Cardiac fibroblast (primary cell): ENCODE results near the gene IGSF6.
"Not testable (repeated sequence)": the region's sequence is repeated elsewhere in the genome, so short reads cannot be mapped to it uniquely, and the experiment has no call there.

Experiments used
- DNase-seq, 2 donors: peaks; one replicate each; pipeline versions ENCODE4 v3.0.0 to v3.0.0-alpha.2; 2010; ENCODE audit warnings: low read depth in 2 of 2
- H3K4me3 ChIP-seq, 2 donors: replicated peaks in 1 of 2; 1 replicate in 1 of 2; 2 replicates in 1 of 2; pipeline ENCODE4 v1.5.1; 2011; ENCODE audit warnings: low read depth in 2 of 2, low read length in 2 of 2, mild to moderate bottlenecking in 2 of 2, moderate library complexity in 1 of 2
- TF ChIP-seq, protein P1 (sequence below): IDR thresholded peaks from one replicate; pipeline ENCODE4 v1.5.1; 2011; ENCODE audit warnings: low read depth, mild to moderate bottlenecking, low read length, inconsistent platforms

Gene IGSF6

DNA sequence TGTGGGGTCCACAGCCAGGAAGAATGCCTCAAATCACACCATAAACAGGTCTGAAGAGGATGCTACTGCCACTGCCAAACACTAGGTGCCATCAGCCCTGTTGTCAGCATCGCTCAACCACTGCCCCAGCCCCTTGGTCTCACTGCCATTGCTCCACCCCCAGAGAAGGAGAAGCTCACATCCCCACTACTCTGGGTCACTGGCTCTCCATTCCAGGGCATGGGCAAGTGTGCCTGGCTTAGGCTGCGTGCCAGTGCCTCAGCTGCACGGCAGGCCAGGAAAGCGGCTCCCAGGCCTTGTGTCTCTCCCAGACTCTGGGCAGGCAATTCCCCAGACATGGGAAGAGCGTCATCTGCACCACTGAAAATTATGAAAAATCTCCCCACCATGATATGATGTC, 1.2 kb upstream of the IGSF6 start:
- TF ChIP-seq, protein P1, sequence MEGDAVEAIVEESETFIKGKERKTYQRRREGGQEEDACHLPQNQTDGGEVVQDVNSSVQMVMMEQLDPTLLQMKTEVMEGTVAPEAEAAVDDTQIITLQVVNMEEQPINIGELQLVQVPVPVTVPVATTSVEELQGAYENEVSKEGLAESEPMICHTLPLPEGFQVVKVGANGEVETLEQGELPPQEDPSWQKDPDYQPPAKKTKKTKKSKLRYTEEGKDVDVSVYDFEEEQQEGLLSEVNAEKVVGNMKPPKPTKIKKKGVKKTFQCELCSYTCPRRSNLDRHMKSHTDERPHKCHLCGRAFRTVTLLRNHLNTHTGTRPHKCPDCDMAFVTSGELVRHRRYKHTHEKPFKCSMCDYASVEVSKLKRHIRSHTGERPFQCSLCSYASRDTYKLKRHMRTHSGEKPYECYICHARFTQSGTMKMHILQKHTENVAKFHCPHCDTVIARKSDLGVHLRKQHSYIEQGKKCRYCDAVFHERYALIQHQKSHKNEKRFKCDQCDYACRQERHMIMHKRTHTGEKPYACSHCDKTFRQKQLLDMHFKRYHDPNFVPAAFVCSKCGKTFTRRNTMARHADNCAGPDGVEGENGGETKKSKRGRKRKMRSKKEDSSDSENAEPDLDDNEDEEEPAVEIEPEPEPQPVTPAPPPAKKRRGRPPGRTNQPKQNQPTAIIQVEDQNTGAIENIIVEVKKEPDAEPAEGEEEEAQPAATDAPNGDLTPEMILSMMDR, result no peak
- DNase-seq, result no peak
- no peak overlapping the region for H3K4me3 ChIP-seq

DNA sequence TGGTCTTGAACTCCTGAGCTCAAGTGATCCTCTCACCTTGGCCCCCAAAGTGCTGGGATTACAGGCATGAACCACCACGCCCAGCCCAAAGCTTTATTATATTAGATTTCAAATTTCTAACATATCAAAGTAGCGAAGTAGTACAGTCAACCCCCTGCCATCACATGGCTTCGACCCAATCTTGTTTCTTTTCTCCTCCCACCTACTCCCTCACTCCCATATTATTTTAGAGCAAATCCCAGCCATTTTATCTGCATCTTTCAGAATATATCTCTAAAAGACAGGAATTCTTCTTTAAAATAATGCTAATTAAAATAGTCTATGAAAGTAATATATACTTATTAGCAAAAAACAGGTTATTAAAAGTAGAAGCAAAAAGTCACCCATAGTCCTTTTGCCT, 893 bp downstream of the IGSF6 start:
- no peak for DNase-seq
- TF ChIP-seq, protein P1, result no peak
- no peak overlapping the region for H3K4me3 ChIP-seq

DNA sequence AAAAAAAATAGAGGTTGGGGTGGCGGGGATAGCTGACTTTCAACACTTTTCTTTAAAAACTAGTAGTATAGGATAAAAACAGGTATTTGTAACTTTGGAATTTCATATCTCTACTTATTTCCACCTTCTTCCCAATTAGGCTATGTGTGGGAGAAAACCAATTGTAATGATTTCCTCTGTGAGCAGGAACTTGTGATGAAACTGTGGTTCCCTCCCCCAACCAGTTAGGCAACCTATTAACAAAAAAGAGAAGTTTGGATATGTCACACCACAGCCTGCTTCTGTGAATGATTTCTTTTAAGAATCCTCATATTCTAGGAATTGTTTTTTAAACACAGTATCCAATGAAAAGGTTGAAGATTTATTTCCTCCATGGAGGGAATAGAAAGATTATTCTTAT, 1.9 kb downstream of the IGSF6 start:
- DNase-seq, result peak; percentile 46 to 55
- H3K4me3 ChIP-seq, result no peak overlapping the region
- TF ChIP-seq, protein P1, result no peak

DNA sequence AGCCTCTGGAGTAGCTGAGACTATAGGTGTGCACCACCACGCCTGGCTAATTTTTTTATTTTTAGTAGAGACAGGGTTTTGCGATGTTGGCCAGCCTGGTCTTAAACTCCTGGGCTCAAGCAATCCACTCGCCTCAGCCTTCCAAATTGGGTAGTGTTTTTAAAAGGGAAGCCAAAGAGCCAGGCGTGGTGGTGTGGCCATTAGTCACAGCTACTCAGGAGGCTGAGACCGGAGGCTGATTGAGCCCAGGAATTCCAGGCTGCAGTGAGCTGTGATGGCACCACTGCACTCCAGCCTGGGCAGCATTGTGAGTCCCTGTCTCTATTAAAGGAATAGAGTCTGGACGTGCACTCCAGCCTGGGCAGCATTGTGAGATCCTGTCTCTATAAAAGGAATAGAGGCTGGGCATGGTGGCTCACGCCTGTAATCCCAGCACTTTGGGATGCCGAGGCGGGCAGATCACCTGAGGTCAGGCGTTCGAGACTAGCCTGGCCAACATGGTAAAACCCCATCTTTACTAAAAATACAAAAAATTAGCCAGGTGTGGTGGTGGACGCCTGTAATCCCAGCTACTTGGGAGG, 2.5 kb downstream of the IGSF6 start:
- not testable (repeated sequence) for H3K4me3 ChIP-seq, DNase-seq

DNA sequence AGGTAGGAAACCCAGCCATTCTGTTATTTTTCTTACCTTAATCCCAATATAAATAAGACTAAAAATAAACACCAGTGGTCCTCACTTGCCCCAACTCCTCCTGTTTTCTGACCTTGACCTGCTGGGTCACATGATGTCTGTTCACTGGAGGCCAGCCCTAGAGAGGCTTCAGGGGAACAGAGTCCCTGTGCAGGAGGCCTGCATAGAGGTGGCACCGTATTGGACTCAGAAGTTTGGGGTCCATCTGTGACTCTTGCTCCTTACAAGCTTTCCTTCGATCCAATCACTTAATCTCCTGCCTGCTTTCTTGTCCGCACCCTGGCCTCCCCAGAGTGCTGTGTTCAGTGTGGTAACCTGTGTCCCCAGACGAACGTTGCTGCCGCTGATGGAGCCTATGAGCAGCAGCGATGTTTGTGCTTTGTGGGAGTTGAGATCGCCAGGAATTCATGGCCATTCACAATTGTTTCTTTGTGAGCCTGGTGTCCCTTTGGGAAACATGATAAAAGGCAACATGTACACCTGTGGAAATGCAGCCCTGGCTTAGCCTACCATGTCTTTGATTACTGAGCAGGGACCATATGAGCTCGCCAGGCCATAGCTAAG, 4.7 kb downstream of the IGSF6 start:
- TF ChIP-seq, protein P1, result no peak
- no peak for DNase-seq
- H3K4me3 ChIP-seq, result no peak overlapping the region

DNA sequence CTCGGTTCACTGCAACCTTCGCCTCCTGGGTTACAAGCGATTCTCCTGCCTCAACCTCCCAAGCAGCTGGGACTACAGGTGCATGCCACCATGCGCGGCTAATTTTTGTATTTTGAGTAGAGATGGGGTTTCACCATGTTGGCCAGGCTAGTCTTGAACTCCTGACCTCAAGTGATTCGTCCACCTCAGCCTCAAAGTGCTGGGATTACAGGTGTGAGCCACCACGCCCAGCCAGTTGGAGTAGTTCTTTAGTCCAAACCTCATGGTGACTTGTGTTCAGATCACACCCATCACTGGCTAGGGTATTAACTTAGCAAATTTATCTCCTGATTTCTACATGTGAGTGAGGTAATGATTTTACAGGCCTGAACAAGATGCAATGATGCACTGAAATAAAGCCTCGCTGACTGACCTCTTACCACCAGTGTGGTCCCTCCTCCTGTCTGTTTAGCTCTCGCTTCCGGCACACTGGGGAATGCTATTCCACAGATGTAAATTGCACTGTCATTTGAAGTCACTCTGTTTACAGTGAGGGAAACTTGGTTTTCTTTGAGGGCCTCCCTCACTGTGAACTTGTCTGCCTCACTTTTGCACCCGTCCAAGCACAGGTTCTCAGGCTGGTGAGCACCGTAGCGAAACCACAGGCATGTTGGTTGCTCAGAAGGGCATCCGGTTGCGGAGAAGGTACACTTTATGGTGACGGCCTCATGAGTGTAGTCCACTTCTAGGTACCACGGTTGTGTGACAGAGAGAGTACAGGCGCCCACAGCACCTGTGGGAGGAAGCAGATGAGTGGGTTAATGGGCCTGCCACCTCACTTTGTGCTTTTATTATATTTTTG, 5.5 kb downstream of the IGSF6 start:
- DNase-seq, result no peak
- H3K4me3 ChIP-seq, result no peak overlapping the region
- TF ChIP-seq, protein P1, result no peak

DNA sequence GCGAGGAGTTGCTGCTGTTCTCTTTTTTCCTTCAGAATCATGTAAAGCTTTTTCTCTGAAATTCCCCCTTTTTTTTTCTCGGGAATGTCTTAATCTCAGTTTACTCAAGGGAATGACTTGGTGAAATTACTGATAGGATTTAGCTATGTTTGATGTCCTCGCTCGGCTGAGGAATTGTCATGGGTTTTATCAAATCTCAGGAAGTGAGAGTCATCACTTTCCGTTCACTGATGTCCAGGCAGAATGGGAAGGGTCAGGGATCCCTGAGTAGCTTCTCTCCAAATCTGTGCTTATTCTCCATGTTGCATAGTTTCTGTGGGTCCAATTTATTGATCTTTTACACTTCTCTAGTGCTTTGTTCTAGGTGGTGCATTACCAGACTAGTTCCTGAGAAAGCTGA, 6.3 kb downstream of the IGSF6 start:
- DNase-seq, result peak; percentile 33 to 42
- TF ChIP-seq, protein P1, result no peak
- H3K4me3 ChIP-seq, result peak overlapping the region; percentile 4 to 32
